OCI-LY1 (cell line): ENCODE measurements around the gene PXN.

Experiments
- H2AFZ ChIP-seq: fragments of 200-600 bp; sonication (generic), shearing (Covaris generic); 2 replicates; pipeline ENCODE4 v1.6.0; 2014; ENCODE audit warnings: antibody characterized with exemption, mild to moderate bottlenecking, low read length
- H3F3A ChIP-seq: fragments of 200-600 bp; sonication (generic), shearing (Covaris generic); 2 replicates; pipeline ENCODE4 v1.6.0; 2014; ENCODE audit warnings: mild to moderate bottlenecking, antibody characterized with exemption, low read length, moderate library complexity; ENCODE audit not compliant: insufficient read depth
- H3K27ac ChIP-seq: fragments of 200-600 bp; sonication (generic); 2 replicates; pipeline ENCODE4 v1.5.1; 2014; ENCODE audit warnings: low read length, mixed run types, mild to moderate bottlenecking, low read depth; ENCODE audit not compliant: poor library complexity, severe bottlenecking
- H3K27me3 ChIP-seq: fragments of 200-600 bp; sonication (generic); 2 replicates; pipeline ENCODE4 v1.6.0; 2014; ENCODE audit warnings: antibody characterized with exemption, mild to moderate bottlenecking, low read length, moderate library complexity; ENCODE audit not compliant: insufficient read depth
- H3K36me3 ChIP-seq: fragments of 200-600 bp; sonication (generic); 2 replicates; pipeline ENCODE4 v1.6.1; 2014; ENCODE audit warnings: mild to moderate bottlenecking, antibody characterized with exemption, low read length, moderate library complexity, mixed read lengths; ENCODE audit not compliant: insufficient read depth
- H3K4me1 ChIP-seq: fragments of 200-600 bp; sonication (generic); 2 replicates; pipeline ENCODE4 v1.5.1; 2014; ENCODE audit warnings: mild to moderate bottlenecking, low read length, moderate library complexity; ENCODE audit not compliant: insufficient read depth, severe bottlenecking
- H3K4me2 ChIP-seq: fragments of 200-600 bp; sonication (generic), shearing (Covaris generic); 2 replicates; pipeline ENCODE4 v1.6.1; 2014; ENCODE audit warnings: low read length
- H3K4me3 ChIP-seq: fragments of 200-600 bp; sonication (generic); 2 replicates; pipeline ENCODE4 v1.5.1; 2014; ENCODE audit warnings: low read length, low read depth, mild to moderate bottlenecking, mixed read lengths; ENCODE audit not compliant: poor library complexity, severe bottlenecking
- H3K79me2 ChIP-seq: fragments of 200-600 bp; shearing (Covaris generic); 2 replicates; pipeline ENCODE4 v1.6.1; 2016; ENCODE audit warnings: mixed run types, low read length, mixed read lengths; ENCODE audit not compliant: insufficient read depth
- H3K9ac ChIP-seq: fragments of 200-600 bp; sonication (generic), shearing (Covaris generic); 2 replicates; pipeline ENCODE4 v1.6.1; 2014; ENCODE audit warnings: mild to moderate bottlenecking, low read length, mixed read lengths
- H3K9me2 ChIP-seq: fragments of 200-600 bp; sonication (generic), shearing (Covaris generic); 2 replicates; pipeline ENCODE4 v1.6.1; 2014; ENCODE audit warnings: low read depth, mild to moderate bottlenecking, low read length, mixed read lengths
- H3K9me3 ChIP-seq: fragments of 200-600 bp; shearing (Covaris generic); 2 replicates; pipeline ENCODE4 v1.6.1; 2014; ENCODE audit warnings: low read length, mixed read lengths
- H4K20me1 ChIP-seq: fragments of 200-600 bp; sonication (generic), shearing (Covaris generic); 2 replicates; pipeline ENCODE4 v1.6.0; 2016; ENCODE audit warnings: mild to moderate bottlenecking, low read length; ENCODE audit not compliant: insufficient read depth
- EZH2 ChIP-seq: fragments of 200-600 bp; sonication (generic), shearing (Covaris generic); IDR thresholded peaks from 2 replicates; pipeline ENCODE4 v1.8.0; 2017; ENCODE audit warnings: borderline replicate concordance, mixed run types, mild to moderate bottlenecking, antibody characterized with exemption, low read length, moderate library complexity, mixed read lengths
- TF ChIP-seq, protein P1 (sequence below): fragments of 200-600 bp; sonication (generic), shearing (Covaris generic); IDR thresholded peaks from 2 replicates; pipeline ENCODE4 v1.5.1; 2017; ENCODE audit warnings: mild to moderate bottlenecking, antibody characterized with exemption, low read length, moderate library complexity, mixed read lengths

PXN gene

DNA sequence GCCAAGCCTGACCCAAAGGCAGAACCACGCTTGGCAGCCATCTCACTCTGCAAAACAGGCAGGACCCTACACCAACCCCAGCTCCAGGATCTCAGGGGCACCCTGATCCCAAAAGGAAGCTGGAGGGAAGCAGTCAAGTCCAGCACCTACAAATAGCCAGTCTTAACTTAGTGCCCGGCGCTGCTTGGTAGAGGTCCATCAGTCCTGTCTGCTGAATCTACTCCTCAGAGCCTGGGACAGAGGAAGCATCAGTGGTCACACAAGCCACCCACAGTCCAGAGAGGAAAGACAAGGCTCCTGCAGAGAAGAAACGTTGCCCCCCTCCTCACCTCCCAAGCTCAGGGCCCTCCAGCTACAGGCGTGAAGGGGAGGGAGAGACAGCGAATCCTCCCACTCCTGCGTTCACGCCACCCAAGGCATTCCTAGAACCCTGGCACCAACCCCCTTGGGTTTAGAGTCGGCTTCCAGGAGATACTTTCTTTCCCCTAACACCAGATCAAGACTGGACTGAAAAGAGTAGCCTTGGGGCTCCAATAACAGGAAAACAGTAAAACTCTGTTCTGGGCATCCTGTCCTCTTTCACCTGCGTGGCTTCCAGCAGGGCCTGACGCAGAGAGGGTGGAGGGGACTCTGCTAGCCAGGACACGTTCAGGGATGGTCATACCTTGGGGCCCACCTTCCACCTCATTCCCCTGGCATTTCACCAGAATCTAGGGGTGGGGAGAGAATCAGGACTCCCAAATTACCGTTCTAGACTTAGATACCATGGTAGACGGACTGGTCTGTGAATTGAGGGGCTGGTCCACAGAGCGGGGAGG lies 1.2 kb downstream of the PXN start:
- H4K20me1 ChIP-seq = no peaks in the 10 kb centered on the region
- no peak for TF ChIP-seq EZH2
- TF ChIP-seq, protein P1, sequence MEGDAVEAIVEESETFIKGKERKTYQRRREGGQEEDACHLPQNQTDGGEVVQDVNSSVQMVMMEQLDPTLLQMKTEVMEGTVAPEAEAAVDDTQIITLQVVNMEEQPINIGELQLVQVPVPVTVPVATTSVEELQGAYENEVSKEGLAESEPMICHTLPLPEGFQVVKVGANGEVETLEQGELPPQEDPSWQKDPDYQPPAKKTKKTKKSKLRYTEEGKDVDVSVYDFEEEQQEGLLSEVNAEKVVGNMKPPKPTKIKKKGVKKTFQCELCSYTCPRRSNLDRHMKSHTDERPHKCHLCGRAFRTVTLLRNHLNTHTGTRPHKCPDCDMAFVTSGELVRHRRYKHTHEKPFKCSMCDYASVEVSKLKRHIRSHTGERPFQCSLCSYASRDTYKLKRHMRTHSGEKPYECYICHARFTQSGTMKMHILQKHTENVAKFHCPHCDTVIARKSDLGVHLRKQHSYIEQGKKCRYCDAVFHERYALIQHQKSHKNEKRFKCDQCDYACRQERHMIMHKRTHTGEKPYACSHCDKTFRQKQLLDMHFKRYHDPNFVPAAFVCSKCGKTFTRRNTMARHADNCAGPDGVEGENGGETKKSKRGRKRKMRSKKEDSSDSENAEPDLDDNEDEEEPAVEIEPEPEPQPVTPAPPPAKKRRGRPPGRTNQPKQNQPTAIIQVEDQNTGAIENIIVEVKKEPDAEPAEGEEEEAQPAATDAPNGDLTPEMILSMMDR = no peak
- H3K4me3 ChIP-seq = peak overlapping the region; percentile 72

DNA sequence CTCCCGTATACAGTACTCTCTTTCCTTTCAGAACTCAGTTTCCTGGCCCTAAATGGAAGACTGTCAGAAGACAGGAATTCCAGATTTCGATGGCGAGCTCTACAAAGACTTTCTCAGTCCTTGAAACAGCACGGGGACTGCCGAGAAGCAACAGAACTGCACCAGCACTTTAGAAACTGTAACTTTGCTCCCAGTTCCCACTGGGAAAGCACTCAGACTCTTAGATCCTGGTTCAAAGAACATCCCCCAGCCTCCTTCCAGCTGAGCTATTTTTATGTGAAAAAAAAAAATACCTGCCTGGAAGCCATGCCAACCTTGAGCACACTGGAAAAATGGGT lies 1.8 kb downstream of the PXN start:
- H3K79me2 ChIP-seq = no peaks in the 10 kb centered on the region
- no peak overlapping the region for H2AFZ ChIP-seq
- H3K4me1 ChIP-seq = peaks cover 9% of the 10 kb centered on the region
- no peak overlapping the region for H3K27ac ChIP-seq
- H3F3A ChIP-seq = no peaks in the 10 kb centered on the region
- no peak overlapping the region for H3K4me2 ChIP-seq
- H4K20me1 ChIP-seq = no peaks in the 10 kb centered on the region
- H3K27me3 ChIP-seq = peaks cover 8% of the 10 kb centered on the region; the same call in 1 of the 2 replicates
- H3K9ac ChIP-seq = no peak overlapping the region
- H3K4me3 ChIP-seq = no peak overlapping the region
- TF ChIP-seq, protein P1 = no peak
- TF ChIP-seq EZH2 = no peak
- no peaks in the 10 kb centered on the region for H3K36me3 ChIP-seq
- H3K9me3 ChIP-seq = no peaks in the 10 kb centered on the region
- no peaks in the 10 kb centered on the region for H3K9me2 ChIP-seq

More for the DNA sequence above, 1.2 kb downstream of the PXN start:
- Histone ChIP-seq H3F3A (no peaks in the 10 kb centered on the region), H3K4me2 (no peak overlapping the region; the same call in 1 of the 2 replicates), H3K9me2 (no peaks in the 10 kb centered on the region), H3K36me3 (no peaks in the 10 kb centered on the region), H3K27me3 (peaks cover 8% of the 10 kb centered on the region; the same call in 1 of the 2 replicates), H3K79me2 (no peaks in the 10 kb centered on the region), H3K9ac (no peak overlapping the region), H3K9me3 (no peaks in the 10 kb centered on the region), H3K27ac (no peak overlapping the region), H2AFZ (no peak overlapping the region), H3K4me1 (peaks cover 9% of the 10 kb centered on the region)

DNA sequence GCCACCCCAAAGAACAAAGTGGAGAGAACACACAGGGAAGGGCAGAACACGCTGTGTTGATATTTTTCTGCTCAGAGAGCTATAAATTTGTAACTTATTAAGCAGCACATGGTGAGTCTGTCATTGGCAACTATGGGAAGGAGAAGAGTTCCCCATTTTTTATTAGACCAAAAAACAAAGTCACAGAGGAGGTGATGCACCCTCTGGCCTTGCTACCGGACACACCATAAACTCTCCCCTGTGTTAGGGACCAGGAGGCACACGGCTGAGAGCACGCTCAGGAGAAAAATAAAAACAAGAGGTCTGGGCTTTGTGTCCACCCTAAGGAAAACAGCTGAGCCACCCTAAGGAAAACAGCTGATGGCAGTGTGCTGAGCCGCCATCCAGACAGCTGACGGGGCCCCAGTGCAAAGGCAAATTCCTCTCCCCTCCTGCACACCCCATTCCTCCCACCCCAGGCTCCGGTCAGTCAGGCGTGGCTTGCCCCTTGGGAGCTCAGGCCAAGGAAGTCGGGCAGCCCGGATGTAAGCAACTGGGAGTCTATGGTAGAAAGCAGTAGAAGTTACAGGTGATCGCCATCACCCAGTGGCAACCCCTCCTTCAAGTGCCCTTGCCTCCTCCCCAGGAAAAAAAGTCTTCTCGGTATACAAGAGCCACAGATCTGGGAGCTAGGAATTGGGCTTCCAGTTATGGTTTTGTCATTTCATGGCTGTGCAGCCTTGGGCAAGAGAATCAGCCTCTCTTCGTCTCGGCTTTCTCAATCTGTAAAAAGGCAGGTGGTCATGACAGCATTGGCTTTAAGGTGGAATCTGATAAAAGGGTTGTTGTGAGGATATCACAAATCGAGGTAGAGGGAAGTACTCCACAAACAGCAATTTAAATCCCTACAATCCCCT lies 2.4 kb downstream of the PXN start:
- Histone ChIP-seq H3K4me1 (peaks cover 9% of the 10 kb centered on the region), H3K9me3 (no peaks in the 10 kb centered on the region), H3K4me3 (no peak overlapping the region), H3F3A (no peaks in the 10 kb centered on the region), H3K27me3 (peaks cover 8% of the 10 kb centered on the region; the same call in 1 of the 2 replicates), H2AFZ (no peak overlapping the region), H4K20me1 (no peaks in the 10 kb centered on the region), H3K27ac (no peak overlapping the region), H3K36me3 (no peaks in the 10 kb centered on the region), H3K4me2 (no peak overlapping the region), H3K79me2 (no peaks in the 10 kb centered on the region), H3K9me2 (no peaks in the 10 kb centered on the region), H3K9ac (no peak overlapping the region)
- no peak for TF ChIP-seq EZH2
- TF ChIP-seq, protein P1 = no peak
